Activated T-cell treated with anti-CD3 and anti-CD28 coated beads for 1 hour (primary cell): ENCODE results near the gene LAMTOR4.
"Not testable (repeated sequence)": the region's sequence is repeated elsewhere in the genome, so short reads cannot be mapped to it uniquely, and the experiment has no call there.

Experiments
- DNase-seq: peaks from one replicate; pipeline ENCODE4 v3.0.0-alpha.2; 2020; ENCODE audit warnings: low read depth

LAMTOR4 gene

GRCh38 chr7:100171087-100171681, 22.5 kb downstream of the LAMTOR4 start:
- no peak for DNase-seq

GRCh38 chr7:100171840-100172239, 23.1 kb downstream of the LAMTOR4 start:
- DNase-seq, result no peak

DNA sequence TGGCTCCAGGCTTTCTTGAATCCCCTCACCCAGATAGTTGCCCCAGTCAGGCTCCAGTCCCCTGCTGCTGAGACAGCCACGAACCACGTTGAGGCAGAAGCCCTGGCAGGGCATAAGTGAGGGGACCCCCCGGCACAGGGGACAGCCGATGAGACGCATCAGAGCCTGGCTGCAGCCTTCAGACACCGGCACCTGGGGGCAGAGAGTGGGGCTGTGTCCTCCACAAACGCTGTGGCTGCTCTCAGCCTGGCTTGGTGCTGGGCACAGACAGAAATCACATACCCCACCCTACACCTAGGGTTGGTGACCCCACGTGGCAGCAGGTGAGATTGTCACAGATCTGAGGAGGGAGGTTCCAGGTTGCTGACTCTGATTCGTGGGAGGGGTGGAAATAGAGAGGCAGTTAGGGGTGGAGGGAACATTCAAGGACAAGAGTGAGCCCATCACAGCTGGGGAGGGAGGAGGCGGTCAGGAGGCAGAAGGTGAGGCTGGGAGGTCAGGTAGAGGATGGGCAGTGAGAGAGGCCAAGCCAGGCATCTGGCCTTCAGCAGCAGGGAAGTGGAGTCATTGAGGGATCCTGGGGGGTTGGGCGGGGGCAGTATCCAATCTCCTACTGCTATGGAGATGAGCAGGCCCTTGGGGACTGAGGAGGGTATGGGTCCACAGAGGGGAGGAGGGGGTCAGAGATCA, 25.2 kb downstream of the LAMTOR4 start:
- DNase-seq, result no peak

DNA sequence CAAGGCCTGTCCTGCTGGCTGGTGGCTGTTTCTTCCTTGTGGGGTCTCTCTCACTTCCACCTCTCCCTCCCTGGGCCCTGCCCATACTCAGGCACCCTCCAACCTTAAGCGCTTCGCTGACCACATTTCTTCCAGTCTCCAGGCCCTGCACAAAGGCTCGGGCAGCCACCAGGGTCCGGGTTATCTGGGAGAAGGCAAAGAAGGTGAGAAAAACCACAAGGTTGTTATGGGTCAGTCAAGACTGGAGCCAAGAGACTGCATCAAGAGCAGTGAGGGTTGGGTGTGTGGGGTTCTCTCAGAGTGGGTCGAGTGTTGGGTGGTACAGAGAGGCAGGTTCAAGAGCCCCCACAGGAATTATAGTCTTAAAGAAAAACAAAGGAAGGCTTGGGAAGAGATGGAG, 25.9 kb downstream of the LAMTOR4 start:
- no peak for DNase-seq

- DNase-seq, result no peak
These were observed 26.7 kb downstream of the LAMTOR4 start for GRCh38 chr7:100175296-100175935.

DNA sequence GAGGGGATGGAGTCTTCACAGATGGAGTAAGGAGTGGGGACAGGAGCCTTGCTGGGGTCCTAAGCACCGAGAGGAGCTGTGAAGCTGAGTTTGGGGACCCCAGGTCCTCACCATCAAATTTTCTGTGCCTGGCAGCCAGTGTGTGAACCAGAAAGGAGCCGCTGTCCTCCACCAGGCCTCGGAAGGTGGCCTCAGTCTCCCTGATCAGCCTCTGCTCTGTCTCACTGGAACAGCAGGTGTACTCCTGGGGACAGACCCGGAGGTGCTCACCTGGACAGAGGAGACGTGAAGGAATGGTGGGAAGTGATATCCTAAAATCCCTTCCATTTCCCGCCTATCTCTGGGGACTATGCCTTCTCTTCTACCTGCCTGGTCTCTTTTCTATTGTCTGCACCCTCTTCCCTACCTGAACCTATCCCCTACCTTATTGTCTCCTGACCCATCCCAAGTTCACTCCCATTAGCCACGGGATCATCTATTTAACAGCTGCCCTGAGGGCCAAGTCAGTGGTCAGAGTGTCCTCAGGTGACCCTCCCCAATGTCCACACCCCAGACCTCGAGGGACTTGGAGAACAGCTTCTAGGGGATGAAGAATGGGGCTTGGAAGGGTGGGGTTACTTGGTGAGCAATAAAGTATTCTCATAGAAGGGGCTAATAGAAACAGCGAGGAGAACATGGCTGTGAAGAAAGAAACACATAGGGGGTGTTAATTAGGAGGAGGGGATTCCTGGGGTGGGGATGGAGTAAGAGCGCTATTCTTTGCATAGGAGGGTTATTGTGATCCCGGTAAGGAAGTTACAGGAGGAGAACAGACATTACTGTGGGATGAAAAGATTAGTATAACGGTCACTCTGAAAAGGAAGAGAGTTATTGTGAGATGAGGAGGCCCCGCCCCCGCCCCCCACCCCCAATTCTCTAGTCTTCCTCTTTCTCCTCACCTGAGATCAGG, 27.7 kb downstream of the LAMTOR4 start:
- no peak for DNase-seq

DNA sequence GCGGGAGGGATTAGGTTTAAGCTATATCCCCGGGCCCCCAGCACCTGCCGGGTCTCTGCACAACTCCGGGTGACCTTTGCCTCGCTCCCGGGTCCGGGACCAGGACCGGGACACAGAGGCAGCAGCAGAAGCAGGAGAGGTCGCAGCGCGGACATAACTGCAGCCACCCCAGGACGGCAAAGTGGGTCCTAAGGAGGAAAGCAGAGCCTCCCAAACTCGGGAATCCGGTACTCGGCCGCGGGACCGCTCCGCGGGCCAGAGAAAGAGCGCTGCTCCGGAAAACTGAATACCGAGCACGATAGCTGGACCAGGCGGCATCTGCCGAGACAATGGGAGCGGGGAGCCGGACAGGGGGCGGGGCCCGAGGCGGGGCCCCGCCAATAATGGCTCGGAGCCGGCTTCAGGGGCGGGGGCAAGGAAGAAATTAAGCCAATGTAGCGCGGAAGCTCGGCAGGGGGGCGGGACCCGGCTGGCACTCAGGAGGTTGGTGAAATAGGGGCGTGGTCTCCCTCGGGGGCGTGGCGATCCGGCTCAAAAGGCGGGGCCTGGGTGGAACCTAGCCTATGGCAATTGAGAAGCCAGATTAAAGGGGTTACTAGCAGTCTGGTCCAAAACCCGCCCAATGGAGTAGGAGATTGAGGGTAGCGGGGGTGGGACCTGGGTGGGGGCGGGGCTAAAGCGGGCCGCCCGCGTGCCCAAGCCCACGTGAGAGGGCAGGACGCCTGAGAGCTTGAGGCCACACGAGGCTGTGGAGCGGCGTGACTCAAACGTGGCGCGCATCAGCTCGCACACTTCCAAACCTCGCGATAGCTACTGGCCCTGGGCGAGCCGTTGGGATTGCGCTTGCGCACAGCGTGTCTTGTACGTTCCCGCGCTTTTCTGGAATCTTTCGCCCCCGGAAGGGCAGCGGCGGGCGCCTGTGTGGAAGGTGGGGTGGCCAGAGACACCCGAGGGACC, 28.6 kb downstream of the LAMTOR4 start, which contains the start of the genes GPC2 and STAG3:
GPC2 (minus strand) TSS at position 337 of the 957 bp plus-strand sequence; CDS start at position 155, 182 bp downstream.
STAG3 (plus strand) TSS at position 874 of the 957 bp plus-strand sequence. CDS start 2,639 bp downstream, outside the sequence.
- peak; percentile 96 for DNase-seq

GRCh38 chr7:100180084-100180483, 31.4 kb downstream of the LAMTOR4 start:
- not testable (repeated sequence) for DNase-seq

- not testable (repeated sequence) for DNase-seq
These were observed 33.9 kb downstream of the LAMTOR4 start for GRCh38 chr7:100182616-100183015.

DNA sequence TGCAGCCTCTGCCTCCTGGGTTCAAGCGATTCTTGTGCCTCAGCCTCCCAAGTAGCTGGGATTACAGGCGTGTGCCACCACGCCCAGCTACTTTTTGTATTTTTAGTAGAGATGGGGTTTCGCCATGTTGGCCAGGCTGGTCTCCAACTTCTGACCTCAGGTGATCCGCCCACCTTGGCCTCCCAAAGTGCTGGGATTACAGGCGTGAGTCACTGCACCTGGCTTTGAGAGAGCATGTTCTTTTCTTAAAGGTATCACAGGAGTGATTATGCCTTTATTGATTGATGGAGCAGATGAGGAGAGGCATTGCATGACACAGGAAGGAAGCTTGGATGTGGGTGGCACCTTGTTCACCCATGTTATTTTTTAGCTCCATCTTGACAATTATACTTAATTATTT, 34.4 kb downstream of the LAMTOR4 start:
- not testable (repeated sequence) for DNase-seq

DNA sequence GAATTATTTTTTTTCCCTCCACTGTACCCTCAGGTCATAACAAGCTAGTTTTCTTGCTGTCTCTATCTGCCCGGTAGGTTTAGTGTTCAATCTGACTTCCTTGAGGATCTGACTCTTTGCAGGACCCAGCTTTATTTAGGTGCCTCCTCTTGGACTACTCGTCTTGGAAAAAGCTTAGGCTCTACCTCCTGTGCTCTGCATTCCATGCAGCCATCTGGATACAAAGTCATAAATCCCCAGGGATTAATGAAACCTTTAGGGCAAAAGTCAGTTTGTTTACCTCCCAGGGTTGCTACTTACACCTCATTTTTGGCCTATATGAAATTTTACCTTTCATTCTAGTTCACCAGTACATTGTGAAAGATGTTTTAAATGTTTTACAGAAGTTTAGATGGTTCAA, 37.0 kb downstream of the LAMTOR4 start:
- DNase-seq, result no peak

- no peak for DNase-seq
These were observed 40.3 kb downstream of the LAMTOR4 start for GRCh38 chr7:100189061-100189460.

DNA sequence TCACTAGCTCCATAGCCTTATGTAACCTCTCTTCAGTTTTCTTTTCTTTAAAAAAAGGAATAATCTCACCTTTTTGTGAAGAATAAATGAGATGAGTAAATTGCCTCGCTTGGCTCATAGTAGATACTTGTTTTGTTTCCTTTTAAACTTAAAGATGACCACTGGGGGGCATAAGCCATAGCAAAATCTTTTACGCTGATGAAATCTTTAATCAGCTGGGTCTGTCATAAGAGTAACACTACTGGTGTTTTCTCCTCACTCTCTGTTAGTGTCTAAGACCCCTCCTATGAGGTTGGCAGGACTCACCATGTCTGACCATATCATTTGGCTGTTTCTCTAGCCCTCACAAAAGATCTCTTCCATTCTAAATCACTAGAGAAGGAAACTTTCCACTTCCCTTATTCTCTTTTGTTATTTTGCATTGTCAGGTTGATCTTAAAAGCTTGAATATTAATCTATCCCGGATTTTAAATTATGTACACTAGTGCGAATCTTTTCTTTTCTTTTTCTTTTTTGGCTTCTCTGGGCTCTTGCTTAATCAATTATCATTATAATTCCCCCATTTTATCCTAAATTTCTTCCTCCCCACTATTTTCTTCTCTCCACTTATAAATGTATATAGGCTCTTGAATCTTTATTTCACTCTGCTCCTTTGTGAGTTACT, 41.5 kb downstream of the LAMTOR4 start:
- DNase-seq, result no peak

- no peak for DNase-seq
These were observed 43.1 kb downstream of the LAMTOR4 start for GRCh38 chr7:100191775-100192174.

DNA sequence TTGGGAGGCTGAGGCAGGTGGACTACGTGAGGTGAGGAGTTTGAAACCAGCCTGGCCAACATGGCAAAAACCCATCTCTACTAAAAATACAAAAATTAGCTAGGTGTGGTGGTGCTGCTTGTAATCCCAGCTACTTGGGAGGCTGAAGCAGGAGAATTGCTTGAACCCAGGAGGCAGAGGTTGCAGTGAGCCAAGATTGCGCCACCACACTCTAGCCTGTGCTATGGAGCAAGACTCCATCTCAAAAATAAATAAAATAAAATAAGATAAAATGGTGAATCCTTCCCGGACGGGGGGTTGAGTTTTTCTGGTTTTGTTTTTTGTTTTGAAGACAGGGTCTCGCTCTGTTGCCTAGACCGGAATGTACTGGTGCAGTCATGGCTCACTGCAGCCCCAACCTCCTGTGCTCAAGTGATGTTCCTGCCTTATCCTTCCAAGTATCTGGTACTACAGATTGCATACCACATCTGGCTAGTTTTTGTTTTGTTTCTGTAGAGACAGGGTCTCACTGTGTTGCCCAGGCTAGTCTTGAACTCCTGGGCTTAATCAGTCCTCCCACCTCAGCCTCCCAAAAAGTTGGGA, 43.7 kb downstream of the LAMTOR4 start:
- not testable (repeated sequence) for DNase-seq

DNA sequence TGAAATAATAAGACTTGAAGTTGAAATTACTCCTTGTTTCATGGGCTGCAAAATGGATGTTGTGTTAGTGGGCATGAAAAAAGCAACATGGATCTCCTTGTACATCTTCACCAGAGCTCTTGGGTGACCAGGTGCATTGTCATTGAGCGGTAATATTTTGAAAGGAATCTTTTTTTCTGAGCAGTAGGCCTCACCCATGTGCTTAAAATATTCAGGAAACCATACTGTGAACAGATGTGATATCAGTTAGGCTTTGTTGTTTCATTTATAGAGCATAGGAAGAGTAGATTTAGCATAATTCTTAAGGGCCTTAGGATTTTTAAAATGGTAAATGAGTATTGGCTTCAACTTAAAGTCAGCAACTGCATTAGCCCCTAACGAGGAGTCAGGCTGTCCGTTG, 44.3 kb downstream of the LAMTOR4 start:
- DNase-seq, result no peak

- no peak for DNase-seq
These were observed 46.5 kb downstream of the LAMTOR4 start for GRCh38 chr7:100195222-100195621.

DNA sequence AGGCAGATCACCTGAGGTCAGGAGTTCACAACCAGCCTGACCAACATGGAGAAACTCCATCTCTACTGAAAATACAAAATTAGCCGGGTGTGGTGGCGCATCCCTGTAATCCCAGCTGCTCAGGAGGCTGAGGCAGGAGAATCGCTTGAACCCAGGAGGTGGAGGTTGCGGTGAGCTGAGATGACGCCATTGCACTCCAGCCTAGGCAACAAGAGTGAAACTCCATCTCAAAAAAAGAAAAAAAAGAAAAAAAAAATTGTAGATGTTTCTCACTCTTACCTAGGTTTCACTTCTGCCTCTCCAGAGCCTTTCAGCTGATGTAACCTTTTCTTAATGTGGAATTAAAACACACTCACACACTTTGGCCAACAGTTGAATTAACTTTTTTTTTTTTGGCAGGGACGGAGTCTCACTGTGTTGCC, 47.2 kb downstream of the LAMTOR4 start:
- DNase-seq, result not testable (repeated sequence)

DNA sequence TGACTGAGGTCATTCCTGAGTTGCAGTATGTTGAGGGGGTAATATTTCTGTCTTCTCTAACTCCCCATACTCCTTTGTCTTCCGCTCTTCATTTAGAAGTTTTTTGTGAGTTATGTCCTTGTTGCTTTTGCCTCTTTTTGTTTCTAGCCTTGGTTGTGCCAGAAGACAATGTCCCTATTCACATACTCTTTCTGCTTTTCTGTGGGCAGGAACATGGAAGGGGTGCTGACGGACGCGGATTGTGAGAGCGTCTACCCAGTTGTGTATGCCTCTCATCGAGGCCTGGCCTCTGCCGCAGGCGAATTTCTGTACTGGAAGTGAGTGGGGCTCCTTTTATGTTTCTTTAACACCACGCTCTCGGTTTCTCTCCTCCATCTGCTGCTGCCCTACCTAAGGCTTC, 49.5 kb downstream of the LAMTOR4 start:
- DNase-seq, result no peak

DNA sequence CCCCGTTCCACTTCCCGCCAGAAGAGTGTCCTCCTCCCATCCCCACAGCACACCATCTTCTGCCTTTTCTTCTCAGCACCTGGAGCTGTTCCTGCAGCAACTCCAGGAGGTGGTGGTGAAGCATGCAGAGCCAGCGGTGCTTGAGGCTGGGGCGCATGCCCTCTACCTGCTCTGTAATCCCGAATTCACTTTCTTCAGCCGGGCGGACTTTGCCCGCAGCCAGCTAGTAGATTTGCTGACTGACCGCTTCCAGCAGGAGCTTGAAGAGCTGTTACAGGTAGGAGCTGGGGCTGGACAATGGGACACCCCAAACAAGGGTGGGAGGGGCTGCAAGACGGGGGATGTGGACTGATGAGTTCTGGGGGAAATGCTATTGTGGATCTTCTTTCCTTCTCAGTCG, 52.0 kb downstream of the LAMTOR4 start:
- no peak for DNase-seq
